Sigmoid colon (tissue), 7 donors: ENCODE results near the gene SBNO2. TPM values are rescaled to one million over a fixed set of nuclear protein-coding genes. Genes with fewer than 3 reads are reported as not detected.
"Not testable (repeated sequence)": the region's sequence is repeated elsewhere in the genome, so short reads cannot be mapped to it uniquely, and the experiment has no call there.

Experiments used
- DNase-seq: peaks from one replicate; pipeline ENCODE4 v3.0.0-alpha.2; 2019
- H3K27ac ChIP-seq, 4 donors: fragments of 200-600 bp; sonication (generic); one replicate each; pipeline ENCODE4 v1.5.1; 2016 to 2019; ENCODE audit warnings: mild to moderate bottlenecking in 1 of 4
- H3K27me3 ChIP-seq, 3 donors: fragments of 200-600 bp; sonication (generic); one replicate each; pipeline ENCODE4 v1.5.1; 2019; ENCODE audit warnings: mild to moderate bottlenecking in 1 of 3
- H3K36me3 ChIP-seq, 4 donors: fragments of 200-600 bp; sonication (generic); one replicate each; pipeline ENCODE4 v1.5.1; 2016 to 2019
- H3K4me1 ChIP-seq, 4 donors: fragments of 200-600 bp; sonication (generic); one replicate each; pipeline ENCODE4 v1.5.1; 2017 to 2019
- H3K4me3 ChIP-seq, 4 donors: fragments of 200-600 bp; sonication (generic); one replicate each; pipeline ENCODE4 v1.5.1; 2017 to 2019; ENCODE audit warnings: mild to moderate bottlenecking in 2 of 4, moderate library complexity in 1 of 4
- H3K9me3 ChIP-seq, 4 donors: fragments of 200-600 bp in 3 of 4; sonication (generic) in 3 of 4; one replicate each; pipeline versions ENCODE4 v1.5.1 to v1.6.1; 2013 to 2019
- CTCF ChIP-seq, 4 experiments: fragments of 450-650 bp in 3 of 4; fragments of 200-600 bp in 1 of 4; IDR thresholded peaks; one replicate each; pipeline ENCODE4 v1.5.1; 2016 to 2019; ENCODE audit warnings: antibody characterized with exemption in 4 of 4, mild to moderate bottlenecking in 3 of 4, moderate library complexity in 2 of 4
- EP300 ChIP-seq, 4 donors: sonication (generic); formaldehyde crosslinking; IDR thresholded peaks; one replicate each; pipeline ENCODE4 v1.6.1; 2017; ENCODE audit warnings: antibody characterized with exemption in 4 of 4
- POLR2A ChIP-seq, 2 donors: fragments of 450-650 bp; IDR thresholded peaks; one replicate each; pipeline ENCODE4 v1.6.1; 2016; ENCODE audit warnings: antibody characterized with exemption in 2 of 2, mild to moderate bottlenecking in 2 of 2, moderate library complexity in 2 of 2
- POLR2AphosphoS5 ChIP-seq, 4 donors: sonication (generic); formaldehyde crosslinking; IDR thresholded peaks; one replicate each; pipeline ENCODE4 v1.6.1; 2017; ENCODE audit warnings: antibody characterized with exemption in 4 of 4
- WGBS, 2 donors: extraction: QIAGEN DNeasy Blood & Tissue Kit; methylation state at CpG; one replicate each; pipeline ENCODE4 v1.1.7; 2013; 5-methylcytosine and 5-hydroxymethylcytosine counted together
- intact Hi-C: fragments of 100-400 bp; cut with DNase I; formaldehyde crosslinking; loops from one replicate; pipeline ENCODE4 v1.15.1; 2023
- polyA plus RNA-seq, 3 donors: library from polyadenylated mRNA; stranded (reverse); fragments of 200-250 nt; gene quantifications; one replicate each; pipeline ENCODE4 v1.2.3, GENCODE V29; 2013
- total RNA-seq, 4 donors: library from RNA; depleted of rRNA; stranded (reverse); fragments of >200 nt; gene quantifications; one replicate each; pipeline ENCODE4 v1.1.0, GENCODE V29; 2016
- donor health status: healthy with polysubstance abuse.
- donor health status: Bipolar disorder and iron deficiency.
- donor health status: healthy.

SBNO2 gene
- total and polyA plus RNA-seq, 7 donors: 6.8 to 91.9 (median 14.8) TPM

GRCh38 chr19:1213391-1214286, 39.6 kb upstream of the SBNO2 start:
- intact Hi-C loops: no loop called here
- H3K4me1 ChIP-seq: peaks cover 4 to 97% (median 87%) of the 10 kb centered on the region in 4 donors

GRCh38 chr19:1211494-1212234, 37.6 kb upstream of the SBNO2 start:
- DNase-seq: no peak
- no peak overlapping the region for H3K27ac ChIP-seq
- WGBS, 2 donors: 87 to 89% methylated on average over 33 of the region's 33 CpGs
- intact Hi-C loops: no loop called here
- no peaks in the 10 kb centered on the region for H3K27me3 ChIP-seq
- H3K4me3 ChIP-seq: no peak overlapping the region
- H3K9me3 ChIP-seq: no peaks in the 10 kb centered on the region
- peaks cover 4 to 88% (median 85%) of the 10 kb centered on the region in 4 donors for H3K4me1 ChIP-seq
- peaks cover 0 to 4% (median 0%) of the 10 kb centered on the region in 4 donors for H3K36me3 ChIP-seq
- TF ChIP-seq POLR2AphosphoS5 (IDR thresholded peaks at IDR 0.05) (no peak), CTCF (IDR thresholded peaks at IDR 0.05) (no peak), POLR2A (IDR thresholded peaks at IDR 0.05) (no peak), EP300 (IDR thresholded peaks at IDR 0.05) (no peak)

More at GRCh38 chr19:1213391-1214286, 39.6 kb upstream of the SBNO2 start:
- peak; percentile 91 for DNase-seq
- no peaks in the 10 kb centered on the region for H3K9me3 ChIP-seq
- H3K27me3 ChIP-seq: no peaks in the 10 kb centered on the region
- TF ChIP-seq CTCF (IDR thresholded peaks at IDR 0.05) (no peak), POLR2AphosphoS5 (IDR thresholded peaks at IDR 0.05) (peak in 3 of 4 donors; percentile 41 to 58 (median 41))
- peak overlapping the region; percentile 77 to 89 (median 88) for H3K27ac ChIP-seq
- peaks cover 0 to 4% (median 0%) of the 10 kb centered on the region in 4 donors for H3K36me3 ChIP-seq
- 41 to 48% methylated on average over 39 of the region's 39 CpGs for WGBS, 2 donors
- H3K4me3 ChIP-seq: peak overlapping the region in 3 of 4 donors; percentile 0 to 17 (median 9)

- 93 to 94% methylated on average over 13 of the region's 13 CpGs for WGBS, 2 donors
- no peak for DNase-seq
- Histone ChIP-seq H3K9me3 (no peaks in the 10 kb centered on the region), H3K27me3 (no peaks in the 10 kb centered on the region), H3K4me1 (peaks cover 4 to 78% (median 71%) of the 10 kb centered on the region in 4 donors), H3K27ac (peak overlapping the region in 1 of 4 donors; percentile 26), H3K36me3 (peaks cover 0 to 4% (median 0%) of the 10 kb centered on the region in 4 donors), H3K4me3 (no peak overlapping the region)
- intact Hi-C loops: no loop called here
- TF ChIP-seq POLR2AphosphoS5 (IDR thresholded peaks at IDR 0.05): no peak
- no peak for TF ChIP-seq CTCF (IDR thresholded peaks at IDR 0.05)
- TF ChIP-seq POLR2A (IDR thresholded peaks at IDR 0.05): no peak
- no peak for TF ChIP-seq EP300 (IDR thresholded peaks at IDR 0.05)
Measured at GRCh38 chr19:1210227-1210538, 36.1 kb upstream of the SBNO2 start.

GRCh38 chr19:1208830-1209229, 34.8 kb upstream of the SBNO2 start:
- Histone ChIP-seq H3K4me1 (peaks cover 3 to 68% (median 63%) of the 10 kb centered on the region in 4 donors), H3K27ac (peak overlapping the region; percentile 26 to 86 (median 56))
- DNase-seq, intact Hi-C loops, H3K36me3 ChIP-seq, H3K9me3 ChIP-seq, H3K27me3 ChIP-seq, H3K4me3 ChIP-seq: not testable (repeated sequence)
- WGBS, 2 donors: 14 to 64% methylated on average over 10 of the region's 10 CpGs

GRCh38 chr19:1206864-1207450, 32.9 kb upstream of the SBNO2 start:
- DNase-seq: no peak
- WGBS, 2 donors: 1% methylated on average over 38 of the region's 38 CpGs

More at GRCh38 chr19:1206864-1207450, 32.9 kb upstream of the SBNO2 start:
- TF ChIP-seq POLR2A (IDR thresholded peaks at IDR 0.05) (no peak), EP300 (IDR thresholded peaks at IDR 0.05) (no peak), POLR2AphosphoS5 (IDR thresholded peaks at IDR 0.05) (no peak), CTCF (IDR thresholded peaks at IDR 0.05) (no peak)
- Histone ChIP-seq H3K27me3 (no peaks in the 10 kb centered on the region), H3K4me3 (peak overlapping the region; percentile 47 to 74 (median 70)), H3K36me3 (no peaks in the 10 kb centered on the region), H3K27ac (peak overlapping the region; percentile 79 to 88 (median 86)), H3K4me1 (peaks cover 0 to 54% (median 51%) of the 10 kb centered on the region in 4 donors), H3K9me3 (no peaks in the 10 kb centered on the region)
- intact Hi-C loops: no loop called here
